Pulmonary artery endothelial cell (primary cell): ENCODE data around the gene RTKN2. TPM values are rescaled to one million over a fixed set of nuclear protein-coding genes. Genes with fewer than 3 reads are reported as not detected.
A peak's percentile ranks its signal among the peaks of the same experiment; 100 is the strongest.
"Not testable (repeated sequence)": the region's sequence is repeated elsewhere in the genome, so short reads cannot be mapped to it uniquely, and the experiment has no call there.

ENCODE experiments used
- DNase-seq: peaks from one replicate; pipeline ENCODE4 v3.0.0-alpha.2; 2011; ENCODE audit warnings: low read depth, low spot score
- total RNA-seq: library from RNA; depleted of rRNA; stranded (reverse); fragments of >200 nt; gene quantifications from 2 replicates; pipeline ENCODE4 v1.2.3, GENCODE V29; 2014

The RTKN2 gene, protein sequence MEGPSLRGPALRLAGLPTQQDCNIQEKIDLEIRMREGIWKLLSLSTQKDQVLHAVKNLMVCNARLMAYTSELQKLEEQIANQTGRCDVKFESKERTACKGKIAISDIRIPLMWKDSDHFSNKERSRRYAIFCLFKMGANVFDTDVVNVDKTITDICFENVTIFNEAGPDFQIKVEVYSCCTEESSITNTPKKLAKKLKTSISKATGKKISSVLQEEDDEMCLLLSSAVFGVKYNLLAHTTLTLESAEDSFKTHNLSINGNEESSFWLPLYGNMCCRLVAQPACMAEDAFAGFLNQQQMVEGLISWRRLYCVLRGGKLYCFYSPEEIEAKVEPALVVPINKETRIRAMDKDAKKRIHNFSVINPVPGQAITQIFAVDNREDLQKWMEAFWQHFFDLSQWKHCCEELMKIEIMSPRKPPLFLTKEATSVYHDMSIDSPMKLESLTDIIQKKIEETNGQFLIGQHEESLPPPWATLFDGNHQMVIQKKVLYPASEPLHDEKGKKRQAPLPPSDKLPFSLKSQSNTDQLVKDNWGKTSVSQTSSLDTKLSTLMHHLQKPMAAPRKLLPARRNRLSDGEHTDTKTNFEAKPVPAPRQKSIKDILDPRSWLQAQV
- 0.49 and 0.92 TPM in 2 replicates for total RNA-seq

DNA sequence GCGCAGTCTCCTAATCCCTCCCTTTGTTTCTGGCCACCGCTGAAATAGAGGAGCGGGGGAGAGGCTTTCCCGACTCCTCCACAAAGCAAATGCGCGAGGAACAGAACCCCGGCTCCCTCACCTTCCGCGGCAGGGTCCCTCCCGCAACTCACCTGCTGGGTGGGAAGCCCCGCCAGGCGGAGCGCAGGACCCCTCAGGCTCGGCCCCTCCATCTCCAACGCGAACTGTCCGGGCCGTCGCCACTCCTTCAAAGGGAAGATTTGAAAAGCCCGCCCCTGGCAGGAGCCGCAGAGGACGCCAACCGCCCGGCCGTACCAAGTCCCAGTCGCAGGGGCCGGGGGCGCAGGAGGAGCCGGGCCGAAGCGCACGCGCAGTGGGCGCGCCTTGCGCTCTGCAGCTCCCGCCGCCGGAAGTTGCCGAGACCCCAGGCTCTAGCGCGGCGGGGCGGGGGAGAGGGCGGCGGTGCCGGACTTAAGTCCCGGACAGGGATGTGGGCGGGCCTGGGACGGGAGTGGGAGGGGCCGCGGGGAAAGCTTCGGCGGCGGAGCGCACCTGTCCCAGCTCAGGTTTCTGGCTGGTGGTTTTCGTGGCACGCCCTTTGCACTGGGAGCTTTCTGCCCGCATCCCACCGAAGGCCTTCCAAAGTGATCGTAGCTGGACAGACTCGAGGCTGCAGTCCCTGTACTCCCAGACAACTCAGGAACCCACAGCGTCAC, at the start of gene RTKN2:
RTKN2 (minus strand) TSS at position 446 of the 716 bp plus-strand sequence; CDS start at position 212, 234 bp downstream.
- DNase-seq, result peak; percentile 27

DNA sequence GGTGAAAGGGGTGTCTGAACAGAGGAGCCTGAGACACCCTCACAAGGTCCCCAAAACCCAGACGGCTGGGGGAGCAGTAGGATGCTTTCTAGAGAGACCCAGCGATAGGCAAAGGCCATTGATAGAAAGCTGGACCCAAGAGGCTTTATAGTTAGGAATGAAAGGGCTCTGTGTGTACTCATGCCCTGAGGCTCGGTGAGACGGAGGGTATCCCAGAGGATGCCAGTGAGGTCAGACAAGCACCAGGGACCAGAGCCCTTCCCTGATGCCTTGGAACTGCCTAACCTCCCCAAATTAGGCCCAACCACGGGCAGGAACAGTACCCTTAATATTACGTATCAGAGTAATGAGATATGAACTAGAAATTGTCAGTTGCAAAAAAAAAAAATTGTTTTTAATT, 48.6 kb upstream of the RTKN2 start:
- DNase-seq, result no peak

DNA sequence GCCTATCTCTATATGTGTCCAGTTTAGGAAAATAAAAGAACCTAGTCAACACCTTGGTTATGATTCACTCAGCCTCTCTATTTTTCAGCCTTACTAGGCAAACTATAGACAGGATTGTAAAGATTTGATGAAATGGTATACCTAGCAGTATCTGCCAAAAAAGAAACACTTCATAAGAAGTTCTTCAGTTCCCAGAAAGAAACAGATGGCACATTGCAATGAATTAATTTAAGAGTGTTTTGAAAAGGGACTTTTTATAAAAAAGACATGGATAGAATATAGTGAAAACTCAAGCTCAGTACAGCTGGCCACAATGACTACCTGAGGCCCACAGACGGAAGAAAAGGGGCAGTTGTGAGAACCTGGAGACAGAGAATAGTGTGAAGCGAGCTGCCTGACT, 40.6 kb upstream of the RTKN2 start:
- no peak for DNase-seq

DNA sequence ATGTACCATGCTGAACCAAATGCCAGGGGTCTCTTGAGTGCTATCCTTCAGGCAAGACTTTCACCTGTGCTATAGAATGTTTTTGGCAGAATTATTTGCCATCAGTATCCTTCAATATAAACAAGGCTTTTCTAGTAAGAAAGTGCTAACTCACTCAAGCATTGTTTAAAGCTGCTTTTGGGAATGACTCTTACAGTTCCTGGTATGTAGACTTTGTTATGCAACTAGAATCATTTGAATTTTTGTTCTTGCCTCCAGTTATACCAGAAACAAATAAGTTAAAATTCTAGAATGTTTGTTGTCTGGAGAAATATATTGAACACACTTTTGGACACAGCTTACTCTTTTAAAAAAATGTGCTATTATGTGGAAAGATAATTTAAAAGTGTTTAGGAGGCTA, 39.5 kb upstream of the RTKN2 start:
- DNase-seq, result no peak

DNA sequence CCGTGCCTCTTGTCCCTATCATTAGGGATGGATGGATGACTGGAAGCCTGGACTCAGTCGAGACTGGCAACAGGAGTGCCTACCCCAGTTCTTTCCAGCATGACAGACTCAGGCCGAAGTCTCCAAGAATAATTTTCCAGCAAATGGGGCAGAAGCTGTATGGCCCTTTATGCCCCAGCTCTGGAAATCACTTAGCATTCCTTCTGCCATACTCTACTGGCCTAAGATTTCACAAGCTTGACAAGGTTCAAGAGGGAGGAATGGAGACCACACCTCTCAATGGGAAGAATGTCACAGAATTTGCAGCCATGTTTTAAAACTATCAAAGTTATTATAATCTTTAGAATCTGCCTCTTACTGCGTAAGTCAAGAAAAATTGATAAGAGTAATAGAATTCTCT, 39.0 kb upstream of the RTKN2 start:
- no peak for DNase-seq

DNA sequence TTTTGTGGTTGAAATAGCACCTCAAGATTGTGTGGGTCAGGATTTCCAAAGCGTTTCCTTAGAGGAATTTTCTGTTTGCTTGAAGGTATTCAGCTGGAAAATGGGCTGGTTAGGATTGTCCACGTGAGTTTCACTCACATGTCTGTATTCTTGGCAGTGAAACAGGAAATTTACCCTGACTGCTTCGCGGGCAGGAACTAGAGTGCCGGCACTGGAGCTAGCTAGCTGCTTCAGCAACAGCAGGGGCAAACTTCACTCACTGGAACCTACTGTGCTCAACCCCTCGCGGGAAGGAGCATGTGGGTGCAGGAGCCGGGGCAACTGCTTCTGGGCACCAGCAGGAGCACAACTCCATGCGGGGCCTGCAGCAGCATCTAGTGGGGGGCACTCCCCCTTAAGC, 38.0 kb upstream of the RTKN2 start:
- no peak for DNase-seq

DNA sequence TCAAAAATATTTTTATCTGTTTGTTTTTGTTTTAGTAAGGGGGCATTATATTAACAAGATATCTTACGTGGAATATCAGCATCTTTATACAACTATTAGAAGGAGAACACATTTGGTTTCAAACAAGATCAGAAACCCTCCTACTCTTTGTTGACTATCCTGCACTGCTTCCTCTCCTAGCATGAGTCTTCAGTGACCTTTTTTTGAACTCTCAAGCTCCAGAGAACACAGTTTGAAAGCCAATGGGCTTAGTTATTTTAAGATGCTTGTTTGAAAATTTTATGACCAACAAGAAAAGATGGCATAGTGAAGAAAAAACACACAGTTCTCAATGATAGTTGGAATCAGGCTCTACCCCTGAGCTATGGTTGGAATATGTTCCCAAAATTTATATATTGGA, 37.2 kb upstream of the RTKN2 start:
- DNase-seq, result no peak

DNA sequence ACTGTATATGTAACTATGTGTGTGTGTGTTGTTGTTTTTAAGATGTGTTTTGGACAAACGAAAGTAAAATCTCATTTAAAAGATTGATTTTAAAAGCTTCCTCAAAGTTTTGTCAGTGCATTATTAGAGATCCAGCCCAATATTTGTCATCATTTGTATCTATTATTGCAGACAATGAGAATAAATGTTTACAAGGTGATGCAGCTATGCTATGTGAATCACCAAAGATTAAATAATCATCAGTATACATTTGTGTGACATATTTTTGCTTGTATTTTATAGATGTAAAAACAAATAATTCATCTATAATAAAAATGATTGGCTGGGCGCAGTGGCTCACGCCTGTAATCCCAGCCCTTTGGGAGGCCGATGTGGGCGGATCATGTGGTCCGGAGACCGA, 35.3 kb upstream of the RTKN2 start:
- DNase-seq, result no peak

DNA sequence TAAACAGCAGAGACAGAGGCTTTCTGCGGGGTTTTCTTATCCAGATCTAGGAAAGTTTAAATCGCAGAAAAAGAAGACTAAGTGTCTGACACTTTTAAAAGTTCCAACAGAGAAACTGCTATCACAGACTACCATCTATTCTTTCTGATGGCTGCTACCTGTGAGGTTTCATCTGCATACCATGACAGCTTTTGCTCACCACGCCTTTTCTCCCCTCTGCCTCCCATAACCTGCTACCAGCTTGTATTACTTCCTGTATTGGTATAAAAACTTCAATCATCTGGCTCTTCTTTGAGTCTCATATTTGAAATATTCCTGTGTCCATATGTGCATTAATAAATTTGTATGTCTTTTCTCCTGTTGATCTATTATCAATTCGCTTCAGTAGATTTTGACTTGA, 34.1 kb upstream of the RTKN2 start:
- no peak for DNase-seq

DNA sequence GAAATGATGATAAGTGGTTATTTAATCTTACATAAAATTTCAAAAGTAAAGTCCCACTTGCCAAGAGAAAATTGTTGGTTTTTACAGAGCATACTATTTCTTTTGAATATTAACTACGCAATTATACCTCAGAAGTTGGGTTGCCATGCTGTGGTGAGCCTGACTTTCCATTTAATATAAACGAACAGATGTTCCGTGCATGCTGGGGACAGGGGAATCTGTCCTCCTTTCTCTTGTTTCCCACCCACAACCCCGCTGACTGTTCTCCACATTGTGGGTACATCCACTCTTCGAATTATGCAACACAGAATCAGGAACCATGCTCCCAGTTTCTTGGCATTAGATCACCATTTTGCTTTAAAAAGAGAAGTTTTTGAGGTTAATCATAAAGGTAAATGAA, 29.2 kb upstream of the RTKN2 start:
- DNase-seq, result no peak

DNA sequence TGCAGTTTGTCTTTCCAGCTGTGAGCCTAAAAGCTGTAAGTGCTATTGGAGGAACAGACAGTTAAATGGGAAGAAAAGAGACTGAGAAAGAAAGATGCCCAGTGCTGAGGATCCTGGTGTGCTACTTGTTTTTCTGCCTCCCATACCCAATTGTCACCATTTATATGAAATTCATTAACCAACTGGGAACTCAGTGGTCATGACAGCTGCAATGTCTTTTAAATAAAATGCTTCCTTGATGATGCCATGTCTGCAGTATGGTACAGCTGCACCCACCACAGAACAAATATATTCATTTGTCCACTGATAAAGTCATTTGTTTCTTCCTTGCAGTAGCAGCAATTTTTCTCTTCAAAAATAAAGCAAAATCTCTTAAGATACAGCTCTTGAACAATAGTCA, 15.6 kb upstream of the RTKN2 start:
- no peak for DNase-seq

DNA sequence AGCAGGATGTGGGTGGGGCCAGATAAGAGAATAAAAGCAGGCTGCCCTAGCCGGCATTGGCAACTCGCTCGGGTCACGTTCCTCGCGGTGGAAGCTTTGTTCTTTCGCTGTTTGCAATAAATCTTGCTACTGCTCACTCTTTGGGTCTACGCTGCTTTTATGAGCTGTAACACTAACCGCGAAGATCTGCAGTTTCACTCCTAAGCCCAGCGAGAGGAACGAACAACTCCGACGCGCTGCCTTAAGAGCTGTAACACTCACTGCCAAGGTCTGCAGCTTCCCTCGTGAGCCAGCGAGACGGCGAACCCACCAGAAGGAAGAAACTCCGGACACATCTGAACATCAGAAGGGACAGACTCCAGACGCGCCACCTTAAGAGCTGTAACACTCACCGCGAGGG, 12.7 kb upstream of the RTKN2 start:
- not testable (repeated sequence) for DNase-seq

DNA sequence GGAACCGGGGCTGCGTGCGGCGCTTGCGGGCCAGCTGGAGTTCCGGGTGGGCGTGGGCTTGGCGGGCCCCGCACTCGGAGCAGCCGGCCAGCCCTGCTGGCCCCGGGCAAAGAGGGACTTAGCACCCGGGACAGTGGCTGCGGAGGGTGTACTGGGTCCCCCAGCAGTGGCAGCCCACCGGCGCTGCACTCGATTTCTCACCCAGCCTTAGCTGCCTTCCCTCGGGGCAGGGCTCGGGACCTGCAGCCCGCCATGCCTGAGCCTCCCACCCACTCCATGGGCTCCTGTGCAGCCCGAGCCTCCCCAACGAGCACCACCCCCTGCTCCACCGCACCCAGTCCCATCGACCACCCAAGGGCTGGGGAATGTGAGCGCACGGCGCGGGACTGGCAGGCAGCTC, 11.7 kb upstream of the RTKN2 start:
- not testable (repeated sequence) for DNase-seq

DNA sequence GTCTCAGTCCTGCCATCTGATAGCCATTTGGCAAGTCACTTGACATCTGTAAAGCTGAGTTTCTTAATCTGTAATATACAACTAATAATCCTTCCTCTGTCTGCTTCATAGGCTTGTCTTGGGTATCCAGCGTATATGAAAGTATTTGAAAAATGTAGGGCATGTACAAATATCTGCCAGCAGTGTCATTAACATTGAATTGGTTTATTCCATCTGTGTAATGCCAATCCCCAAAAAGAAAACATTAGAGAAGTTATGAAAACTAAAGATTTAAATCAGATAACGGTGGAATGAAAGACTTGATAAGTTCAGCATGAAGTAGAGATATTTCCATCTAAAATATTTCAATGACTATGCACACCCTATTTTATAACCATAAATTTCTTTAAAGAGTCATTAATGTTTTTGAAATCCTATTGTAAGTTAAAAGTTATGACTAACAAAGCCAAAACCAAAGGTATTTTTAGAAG, 9.8 kb upstream of the RTKN2 start:
- no peak for DNase-seq

DNA sequence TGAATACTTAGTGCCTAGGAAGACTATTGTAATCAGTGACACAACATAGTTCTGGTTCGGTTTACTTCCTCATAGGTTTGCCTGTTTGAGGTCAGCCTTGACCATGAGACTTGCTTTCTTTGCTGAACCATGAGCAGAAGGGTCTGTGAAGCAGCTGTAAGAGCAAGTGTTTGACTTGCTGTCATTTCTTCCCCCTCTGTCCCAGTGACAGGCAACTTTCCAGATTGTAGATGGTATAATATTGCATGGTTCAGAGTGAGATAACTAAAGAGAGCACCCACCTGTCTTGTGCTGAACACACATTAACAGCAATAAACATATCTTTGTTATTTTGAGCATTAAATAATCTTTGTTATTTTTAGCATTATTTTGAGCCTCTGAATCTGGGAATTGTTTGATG, 9.3 kb upstream of the RTKN2 start:
- DNase-seq, result no peak

DNA sequence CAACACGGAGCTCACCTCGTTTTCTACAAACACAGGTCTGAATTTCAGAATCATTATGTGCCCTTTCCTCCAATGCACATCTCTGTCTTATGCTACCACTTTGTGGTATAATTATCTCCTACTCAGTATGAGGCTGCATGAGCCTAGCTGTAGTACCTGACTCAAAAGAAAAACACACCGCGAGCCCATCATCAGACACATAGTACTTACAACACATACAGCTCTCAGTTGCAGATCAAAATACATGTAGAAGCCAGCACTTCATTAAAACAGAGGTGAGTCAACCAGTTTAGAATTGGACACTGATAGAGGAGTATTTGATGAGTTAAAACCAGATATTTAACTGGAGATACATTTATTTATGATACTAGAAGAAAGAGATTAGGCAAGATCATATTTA, 1.4 kb upstream of the RTKN2 start:
- DNase-seq, result no peak

DNA sequence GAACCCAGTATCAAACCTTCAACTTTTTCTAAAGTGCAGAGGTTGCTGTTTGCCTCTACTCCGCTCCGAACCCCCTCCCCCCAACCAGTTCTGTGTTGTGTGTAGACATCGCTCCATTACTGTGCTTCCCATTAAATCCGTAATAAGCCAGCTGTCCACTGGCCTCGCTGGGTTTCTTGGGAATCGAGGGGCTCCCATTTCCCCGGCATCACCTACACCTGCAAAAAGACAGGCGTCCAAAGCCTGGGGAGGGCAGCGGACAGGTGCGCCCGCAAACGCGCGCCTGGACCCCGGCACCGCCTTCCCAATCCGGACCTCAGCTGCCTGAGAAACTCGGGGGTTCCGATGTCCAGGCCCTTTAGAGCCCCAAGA, 631 bp downstream of the RTKN2 start:
- no peak for DNase-seq

DNA sequence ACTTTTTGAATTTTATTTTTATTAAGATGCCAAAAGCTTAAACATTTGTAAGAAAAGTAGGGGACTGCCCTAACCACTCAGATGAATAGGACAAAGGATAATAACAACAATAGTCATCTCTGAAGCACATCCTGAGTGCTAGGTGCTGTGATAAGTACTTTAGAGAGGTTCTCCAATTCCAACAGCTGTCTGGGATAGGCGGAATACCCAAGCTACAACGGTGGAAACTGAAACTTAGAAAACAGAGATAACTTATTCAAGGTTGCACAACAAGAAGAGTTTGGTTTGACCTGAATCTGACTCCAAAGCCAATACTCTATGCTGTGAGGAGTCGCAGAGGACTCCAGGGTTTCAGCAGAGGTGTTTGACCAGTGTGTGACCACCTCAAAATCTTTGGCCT, 2.0 kb downstream of the RTKN2 start:
- DNase-seq, result no peak

DNA sequence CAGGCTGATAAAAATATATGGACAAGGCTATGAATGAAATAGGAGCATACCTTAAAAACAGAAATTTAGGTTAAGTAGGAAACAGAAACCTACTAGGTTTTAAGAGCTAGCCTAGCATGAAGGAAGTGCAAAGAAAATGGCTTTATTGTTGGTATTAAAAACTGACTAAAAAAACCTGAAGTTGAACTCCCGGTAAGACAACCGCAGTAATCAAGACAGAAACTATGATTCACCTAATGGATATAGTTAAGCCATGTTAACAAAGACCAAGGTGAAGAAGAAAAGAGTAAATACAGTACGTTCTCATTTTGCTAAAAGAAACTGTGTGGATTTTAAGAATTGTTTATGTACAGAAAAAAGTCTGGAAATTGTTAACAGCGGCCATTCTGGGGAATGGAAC, 2.5 kb downstream of the RTKN2 start:
- no peak for DNase-seq

DNA sequence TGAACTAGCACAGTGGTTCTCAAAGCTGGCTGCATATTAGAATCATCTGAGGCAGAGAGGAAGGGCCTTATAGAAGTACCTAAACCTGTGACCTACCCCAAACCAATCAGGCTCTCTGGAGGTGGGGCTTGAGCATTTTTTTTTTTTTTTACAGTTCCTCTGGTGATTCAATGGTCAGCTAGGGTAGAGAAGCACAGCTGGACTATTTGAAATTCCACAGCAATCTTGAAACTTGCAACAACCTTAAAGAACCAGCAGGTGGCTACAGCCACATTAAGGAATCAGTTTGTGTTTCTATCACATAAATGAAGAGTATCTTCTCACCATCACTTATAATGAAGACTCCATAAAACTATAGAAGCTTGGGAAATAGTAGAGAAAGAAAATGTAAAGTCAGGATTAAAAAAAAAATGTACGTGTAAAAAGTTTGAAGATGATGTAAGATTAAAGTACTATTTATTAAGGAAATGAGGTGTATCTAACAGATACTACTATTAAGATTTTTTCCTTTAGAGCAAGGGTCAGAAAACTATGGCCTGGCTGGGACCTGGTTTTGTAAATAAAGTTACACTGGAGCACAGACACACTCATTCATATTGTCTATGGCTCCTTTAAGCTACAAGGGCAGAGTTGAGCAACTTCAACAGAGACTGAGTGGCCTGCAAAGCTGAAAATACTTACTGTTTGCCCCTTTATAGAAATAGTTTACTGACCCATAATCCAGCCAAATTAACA, 3.8 kb downstream of the RTKN2 start:
- peak; percentile 40 for DNase-seq

DNA sequence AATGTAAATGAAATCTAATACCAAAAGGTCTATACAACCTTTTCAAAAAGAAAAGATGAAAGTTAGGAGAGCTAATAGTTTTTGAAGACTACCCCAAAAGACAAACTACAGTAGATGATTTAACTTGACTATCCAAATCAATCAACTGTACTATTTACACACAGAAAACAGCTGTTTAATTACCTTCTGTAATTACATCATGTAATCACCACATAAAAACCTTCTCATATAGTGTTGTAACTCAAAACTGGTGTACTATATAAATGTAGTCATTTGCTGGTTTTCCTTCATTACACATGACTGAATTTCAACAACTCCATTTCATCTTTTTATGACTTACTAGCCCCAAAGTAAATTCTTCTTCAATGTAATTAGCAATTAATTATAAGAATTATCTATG, 4.5 kb downstream of the RTKN2 start:
- no peak for DNase-seq

DNA sequence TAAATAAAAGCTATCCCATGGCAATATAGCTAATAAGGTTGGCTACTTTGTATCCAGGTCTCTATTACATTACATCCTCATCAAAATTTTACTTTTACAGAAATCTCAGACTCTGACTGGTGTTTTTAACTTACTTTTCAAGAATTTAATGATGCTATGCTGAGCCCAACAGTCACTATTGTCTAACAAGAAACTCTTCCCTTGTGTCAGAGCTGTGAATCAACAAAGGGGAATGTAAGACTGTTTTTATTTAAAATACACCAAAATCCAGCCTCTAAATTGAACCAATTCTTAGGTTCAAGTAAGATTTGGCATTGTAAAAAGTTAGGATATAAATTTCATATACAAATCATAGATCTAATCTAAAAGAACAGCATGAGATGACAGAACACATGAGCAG, 7.0 kb downstream of the RTKN2 start:
- DNase-seq, result no peak
